Hepatocyte (in vitro differentiated cells): ENCODE results near the gene ZNF441. TPM values are rescaled to one million over a fixed set of nuclear protein-coding genes. Genes with fewer than 3 reads are reported as not detected.

ENCODE experiments used
- DNase-seq: peaks from one replicate; pipeline ENCODE4 v3.0.0-alpha.2; 2016; ENCODE audit warnings: low spot score
- H2AFZ ChIP-seq: fragments of 200-600 bp; sonication (generic); 2 replicates; pipeline ENCODE4 v1.6.0; 2016; ENCODE audit warnings: antibody characterized with exemption, mild to moderate bottlenecking
- H3K27ac ChIP-seq: fragments of 200-600 bp; sonication (generic); 2 replicates; pipeline ENCODE4 v1.5.1; 2016; ENCODE audit warnings: mild to moderate bottlenecking
- H3K27me3 ChIP-seq: fragments of 200-600 bp; sonication (generic); 2 replicates; pipeline ENCODE4 v1.6.1; 2016
- H3K36me3 ChIP-seq: fragments of 200-600 bp; sonication (generic); replicated peaks from 2 replicates; pipeline ENCODE4 v1.5.1; 2016; ENCODE audit warnings: low read depth; ENCODE audit not compliant: insufficient read depth
- H3K4me1 ChIP-seq: fragments of 200-600 bp; sonication (generic); 2 replicates; pipeline ENCODE4 v1.5.1; 2016; ENCODE audit warnings: mild to moderate bottlenecking, moderate library complexity; ENCODE audit not compliant: insufficient read depth
- H3K4me2 ChIP-seq: fragments of 200-600 bp; sonication (generic); 2 replicates; pipeline ENCODE4 v1.6.0; 2016
- H3K4me3 ChIP-seq: fragments of 200-600 bp; sonication (generic); 2 replicates; pipeline ENCODE4 v1.5.1; 2016; ENCODE audit warnings: mild to moderate bottlenecking
- H3K79me2 ChIP-seq: fragments of 200-600 bp; sonication (generic); 2 replicates; pipeline ENCODE4 v1.6.0; 2017; ENCODE audit warnings: mild to moderate bottlenecking
- H3K9me2 ChIP-seq: fragments of 200-600 bp; sonication (generic); replicated peaks from 2 replicates; pipeline ENCODE4 v1.6.0; 2017; ENCODE audit warnings: mild to moderate bottlenecking; ENCODE audit not compliant: insufficient read depth
- H3K9me3 ChIP-seq: fragments of 200-600 bp; sonication (generic); 2 replicates; pipeline ENCODE4 v1.5.1; 2016; ENCODE audit warnings: low read depth, mild to moderate bottlenecking
- H4K20me1 ChIP-seq: fragments of 200-600 bp; sonication (generic); 2 replicates; pipeline ENCODE4 v1.6.0; 2016; ENCODE audit warnings: mild to moderate bottlenecking; ENCODE audit not compliant: insufficient read depth, poor library complexity, severe bottlenecking
- EZH2 ChIP-seq: fragments of 200-600 bp; sonication (generic); IDR thresholded peaks from 2 replicates; pipeline ENCODE4 v1.6.1; 2016; ENCODE audit warnings: antibody characterized with exemption, mild to moderate bottlenecking, borderline replicate concordance
- EZH2phosphoT487 ChIP-seq: fragments of 200-600 bp; sonication (generic); IDR thresholded peaks from one replicate; pipeline ENCODE4 v1.6.1; 2018; ENCODE audit warnings: antibody characterized with exemption, mild to moderate bottlenecking, low read depth, moderate library complexity; ENCODE audit not compliant: unreplicated experiment, severe bottlenecking
- WGBS: methylation state at CpG from one replicate; pipeline ENCODE4 v1.1.6; 2016; ENCODE audit warnings: low lambda C conversion rate; ENCODE audit errors: missing lambda C conversion rate; 5-methylcytosine and 5-hydroxymethylcytosine counted together
- polyA plus RNA-seq: library from polyadenylated mRNA; unstranded; fragments of >200 nt; fragmentation: Nextera tagmentation; extraction: Ambion mirVana; gene quantifications from 2 replicates; pipeline ENCODE4 v1.2.1, GENCODE V29; 2016
- total RNA-seq: library from RNA; depleted of rRNA; stranded (reverse); fragments of >200 nt; gene quantifications from 2 replicates; pipeline ENCODE4 v1.2.3, GENCODE V29; 2014
- TF ChIP-seq, protein P1 (sequence below): fragments of 200-600 bp; sonication (generic); IDR thresholded peaks from 2 replicates; pipeline ENCODE4 v1.5.1; 2016; ENCODE audit warnings: antibody characterized with exemption, mild to moderate bottlenecking; ENCODE audit not compliant: poor library complexity

Gene ZNF441
- total and polyA plus RNA-seq, 2 experiments from 2014 or later: 2.9 to 6.7 TPM

DNA sequence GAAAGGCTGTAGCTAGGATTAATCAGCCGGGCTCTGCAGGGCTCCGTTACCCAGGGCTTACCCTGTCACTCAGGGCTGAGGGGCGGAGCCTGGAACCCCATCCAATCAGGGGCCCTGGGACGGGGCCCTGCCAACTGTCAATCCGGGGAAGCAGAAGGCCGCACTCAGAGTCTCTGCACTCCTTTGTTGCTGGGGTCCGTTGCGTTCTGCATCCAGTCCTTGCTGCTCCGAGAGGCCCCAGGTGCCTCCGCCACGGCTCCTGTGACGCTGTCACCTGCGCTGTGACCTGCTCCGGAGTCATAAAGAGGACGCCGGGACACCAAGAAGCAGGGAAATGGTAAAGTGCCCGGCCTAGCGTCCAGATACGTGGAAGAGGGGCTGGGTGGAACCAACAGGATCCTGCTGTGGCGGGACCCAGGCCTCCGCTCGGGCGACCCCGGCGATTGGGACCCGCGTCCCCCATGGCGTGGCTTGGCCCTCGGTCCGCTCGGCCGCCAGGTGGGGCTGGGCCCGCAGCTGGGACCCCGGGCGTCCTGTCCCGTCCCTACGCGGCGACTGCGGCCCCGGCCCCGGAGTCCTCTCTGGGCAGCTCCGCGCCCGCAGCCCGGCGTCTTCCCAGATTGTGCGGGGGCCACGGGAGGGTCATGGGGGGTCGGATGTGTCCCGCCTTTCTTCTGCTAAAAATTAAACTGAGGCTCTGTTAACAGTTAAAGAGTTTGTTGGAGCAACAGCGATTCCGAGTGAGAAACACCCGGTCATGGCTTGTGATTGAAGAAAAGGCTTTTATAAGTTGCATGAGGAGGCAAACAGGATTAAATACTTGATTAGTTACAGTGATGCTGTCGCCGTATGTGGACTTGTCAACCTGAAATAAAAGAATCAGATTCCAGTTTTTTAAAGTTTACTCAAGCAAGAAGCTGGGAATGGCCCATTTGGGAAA is 31.9 kb downstream of the ZNF441 start, which contains the start of gene ZNF491:
ZNF491 (plus strand) TSS at position 133 of the 940 bp plus-strand sequence. CDS start 7,431 bp downstream, outside the sequence.
- Histone ChIP-seq H3K27ac (peak within 1 kb of the TSS; percentile 83), H3K4me2 (peak within 1 kb of the TSS; percentile 81), H3K36me3 (no peaks in the 10 kb centered on the region), H3K4me3 (peak within 1 kb of the TSS; percentile 64), H4K20me1 (no peaks in the 10 kb centered on the region), H3K79me2 (peaks cover 12% of the 10 kb centered on the region), H3K4me1 (peaks cover 7% of the 10 kb centered on the region), H2AFZ (peak within 1 kb of the TSS; percentile 85), H3K9me3 (peaks cover 2% of the 10 kb centered on the region), H3K9me2 (no peaks in the 10 kb centered on the region), H3K27me3 (no peaks in the 10 kb centered on the region)
- WGBS: under 1% methylated on average over 56 of the region's 56 CpGs
- TF ChIP-seq EZH2: no peak
- TF ChIP-seq, protein P1, sequence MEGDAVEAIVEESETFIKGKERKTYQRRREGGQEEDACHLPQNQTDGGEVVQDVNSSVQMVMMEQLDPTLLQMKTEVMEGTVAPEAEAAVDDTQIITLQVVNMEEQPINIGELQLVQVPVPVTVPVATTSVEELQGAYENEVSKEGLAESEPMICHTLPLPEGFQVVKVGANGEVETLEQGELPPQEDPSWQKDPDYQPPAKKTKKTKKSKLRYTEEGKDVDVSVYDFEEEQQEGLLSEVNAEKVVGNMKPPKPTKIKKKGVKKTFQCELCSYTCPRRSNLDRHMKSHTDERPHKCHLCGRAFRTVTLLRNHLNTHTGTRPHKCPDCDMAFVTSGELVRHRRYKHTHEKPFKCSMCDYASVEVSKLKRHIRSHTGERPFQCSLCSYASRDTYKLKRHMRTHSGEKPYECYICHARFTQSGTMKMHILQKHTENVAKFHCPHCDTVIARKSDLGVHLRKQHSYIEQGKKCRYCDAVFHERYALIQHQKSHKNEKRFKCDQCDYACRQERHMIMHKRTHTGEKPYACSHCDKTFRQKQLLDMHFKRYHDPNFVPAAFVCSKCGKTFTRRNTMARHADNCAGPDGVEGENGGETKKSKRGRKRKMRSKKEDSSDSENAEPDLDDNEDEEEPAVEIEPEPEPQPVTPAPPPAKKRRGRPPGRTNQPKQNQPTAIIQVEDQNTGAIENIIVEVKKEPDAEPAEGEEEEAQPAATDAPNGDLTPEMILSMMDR: peak; percentile 53
- TF ChIP-seq EZH2phosphoT487: no peak
- peak; percentile 96 for DNase-seq

DNA sequence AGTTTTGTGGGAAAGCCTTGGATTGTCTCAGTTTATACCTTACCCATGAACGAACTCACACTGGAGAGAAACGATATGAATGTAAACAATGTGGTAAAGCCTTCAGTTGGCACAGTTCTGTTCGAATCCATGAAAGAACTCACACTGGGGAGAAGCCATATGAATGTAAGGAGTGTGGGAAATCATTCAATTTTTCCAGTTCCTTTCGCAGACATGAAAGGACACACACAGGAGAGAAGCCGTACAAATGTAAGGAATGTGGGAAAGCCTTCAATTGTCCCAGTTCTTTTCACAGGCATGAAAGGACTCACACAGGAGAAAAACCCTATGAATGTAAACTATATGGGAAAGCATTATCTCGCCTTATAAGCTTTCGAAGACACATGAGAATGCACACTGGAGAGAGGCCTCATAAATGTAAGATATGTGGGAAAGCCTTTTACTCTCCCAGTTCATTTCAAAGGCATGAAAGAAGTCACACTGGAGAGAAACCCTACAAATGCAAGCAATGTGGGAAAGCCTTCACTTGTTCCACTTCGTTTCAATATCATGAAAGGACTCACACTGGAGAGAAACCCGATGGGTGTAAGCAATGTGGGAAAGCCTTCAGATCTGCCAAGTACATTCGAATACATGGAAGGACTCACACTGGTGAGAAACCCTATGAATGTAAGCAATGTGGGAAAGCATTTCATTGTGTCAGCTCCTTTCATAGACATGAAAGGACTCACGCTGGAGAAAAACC is 39.7 kb downstream of the ZNF441 start:
- Histone ChIP-seq H3K9me3 (peaks cover 40% of the 10 kb centered on the region), H2AFZ (no peak overlapping the region), H3K79me2 (no peaks in the 10 kb centered on the region), H3K27ac (no peak overlapping the region), H3K27me3 (no peaks in the 10 kb centered on the region), H3K4me3 (no peak overlapping the region), H3K9me2 (no peaks in the 10 kb centered on the region), H3K4me2 (no peak overlapping the region), H3K4me1 (no peaks in the 10 kb centered on the region), H4K20me1 (no peaks in the 10 kb centered on the region), H3K36me3 (no peaks in the 10 kb centered on the region)
- 97% methylated on average over 11 of the region's 11 CpGs for WGBS
- TF ChIP-seq, protein P1: no peak
- TF ChIP-seq EZH2phosphoT487 (no peak), EZH2 (no peak)
- DNase-seq: no peak

DNA sequence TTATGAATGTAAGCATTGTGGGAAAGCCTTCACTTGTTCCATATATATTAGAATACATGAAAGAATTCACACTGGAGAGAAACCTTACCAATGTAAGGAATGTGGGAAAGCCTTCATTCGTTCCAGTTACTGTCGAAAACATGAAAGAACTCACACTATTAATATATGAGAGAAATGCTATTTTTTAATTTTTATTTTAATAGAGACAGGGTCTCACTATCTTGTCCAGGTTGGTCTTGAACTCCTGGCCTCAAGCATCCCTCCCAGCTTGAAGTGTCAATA is 40.2 kb downstream of the ZNF441 start:
- H3K4me2 ChIP-seq: no peak overlapping the region
- no peaks in the 10 kb centered on the region for H4K20me1 ChIP-seq
- H2AFZ ChIP-seq: no peak overlapping the region
- H3K36me3 ChIP-seq: no peaks in the 10 kb centered on the region
- H3K27me3 ChIP-seq: no peaks in the 10 kb centered on the region
- 95% methylated on average over 2 of the region's 2 CpGs for WGBS
- H3K27ac ChIP-seq: no peak overlapping the region
- DNase-seq: no peak
- TF ChIP-seq EZH2phosphoT487: no peak
- TF ChIP-seq, protein P1: no peak
- no peak for TF ChIP-seq EZH2
- H3K9me3 ChIP-seq: peaks cover 40% of the 10 kb centered on the region
- H3K9me2 ChIP-seq: no peaks in the 10 kb centered on the region
- no peaks in the 10 kb centered on the region for H3K4me1 ChIP-seq
- H3K79me2 ChIP-seq: no peaks in the 10 kb centered on the region
- no peak overlapping the region for H3K4me3 ChIP-seq
